OCI-LY7 (cell line): Measurements from ENCODE around the gene ACTR2. TPM values are rescaled to one million over a fixed set of nuclear protein-coding genes. Genes with fewer than 3 reads are reported as not detected.

Experiments
- BruUV-seq: library from RNA; stranded (reverse); fragments of 400-500 nt; replicated peaks from 2 replicates; lab custom pipeline; 2021; lab: Mats Ljungman, UMichigan
- CTCF ChIA-PET: fragments of 300-600 bp; sonication (Branson Sonifier 250); formaldehyde crosslinking; loops from one replicate; lab custom pipeline; 2022; ENCODE audit warnings: antibody characterized with exemption; ENCODE audit not compliant: unreplicated experiment; lab: Charles Lee
- POLR2A ChIA-PET: fragments of 300-600 bp; sonication (Branson Sonifier 250); formaldehyde crosslinking; loops from one replicate; lab custom pipeline; 2022; ENCODE audit warnings: antibody characterized with exemption; lab: Charles Lee
- DNase-seq: peaks from one replicate; pipeline ENCODE4 v3.0.0-alpha.2; 2015; ENCODE audit warnings: low spot score
- H2AFZ ChIP-seq: fragments of 200-600 bp; sonication (generic), shearing (Covaris generic); 2 replicates; pipeline ENCODE4 v1.6.1; 2014; ENCODE audit warnings: mild to moderate bottlenecking, antibody characterized with exemption, low read length, moderate library complexity
- H3K27ac ChIP-seq: fragments of 200-600 bp; sonication (generic); 2 replicates; pipeline ENCODE4 v1.5.1; 2014; ENCODE audit warnings: mixed run types, low read depth, mild to moderate bottlenecking, moderate library complexity, low read length, inconsistent platforms; ENCODE audit not compliant: poor library complexity, severe bottlenecking
- H3K36me3 ChIP-seq: fragments of 200-600 bp; sonication (generic); 2 replicates; pipeline ENCODE4 v1.6.1; 2014; ENCODE audit warnings: mild to moderate bottlenecking, antibody characterized with exemption, low read length, moderate library complexity, mixed read lengths; ENCODE audit not compliant: insufficient read depth
- H3K4me1 ChIP-seq: fragments of 200-600 bp; sonication (generic); 2 replicates; pipeline ENCODE4 v1.5.1; 2014; ENCODE audit warnings: mild to moderate bottlenecking, low read length; ENCODE audit not compliant: insufficient read depth, poor library complexity, severe bottlenecking
- H3K4me2 ChIP-seq: fragments of 200-600 bp; sonication (generic); 2 replicates; pipeline ENCODE4 v1.6.1; 2014; ENCODE audit warnings: mild to moderate bottlenecking, low read length
- H3K4me3 ChIP-seq: fragments of 200-600 bp; sonication (generic); 2 replicates; pipeline ENCODE4 v1.5.1; 2014; ENCODE audit warnings: mild to moderate bottlenecking, low read depth, low read length; ENCODE audit not compliant: poor library complexity, severe bottlenecking
- H3K79me2 ChIP-seq: fragments of 200-600 bp; sonication (generic); 2 replicates; pipeline ENCODE4 v1.6.1; 2016; ENCODE audit warnings: low read depth, mild to moderate bottlenecking, low read length, moderate library complexity, mixed read lengths; ENCODE audit not compliant: insufficient read depth
- H3K9me2 ChIP-seq: fragments of 200-600 bp; sonication (generic); 2 replicates; pipeline ENCODE4 v1.6.1; 2016; ENCODE audit warnings: mild to moderate bottlenecking, low read length, mixed read lengths; ENCODE audit not compliant: insufficient read depth
- H3K9me3 ChIP-seq: fragments of 200-600 bp; sonication (generic); 2 replicates; pipeline ENCODE4 v1.6.1; 2014; ENCODE audit warnings: mild to moderate bottlenecking, mixed run types, low read length, mixed read lengths
- H4K20me1 ChIP-seq: fragments of 200-600 bp; sonication (generic); 2 replicates; pipeline ENCODE4 v1.6.1; 2014; ENCODE audit warnings: mild to moderate bottlenecking, antibody characterized with exemption, low read length, moderate library complexity, mixed read lengths; ENCODE audit not compliant: insufficient read depth
- CTCF ChIP-seq: fragments of 200-600 bp; sonication (generic); conservative IDR thresholded peaks from 2 replicates; pipeline ENCODE4 v1.5.1; 2014; ENCODE audit warnings: mild to moderate bottlenecking, antibody characterized with exemption, low read length, moderate library complexity, mixed read lengths
- EZH2phosphoT487 ChIP-seq: fragments of 200-600 bp; sonication (generic); IDR thresholded peaks from 2 replicates; pipeline ENCODE4 v1.6.1; 2018; ENCODE audit warnings: low read depth, borderline replicate concordance, mild to moderate bottlenecking, mixed run types, antibody characterized with exemption, low read length, moderate library complexity, mixed read lengths
- intact Hi-C: fragments of 100-400 bp; cut with micrococcal nuclease; formaldehyde crosslinking; loops from one replicate; pipeline ENCODE4 v1.10.0; 2022; ENCODE audit not compliant: unreplicated experiment
- total RNA-seq, 2 experiments: library from RNA; depleted of rRNA in 1 of 2; stranded (reverse); fragments of >200 nt in 1 of 2; shearing (Covaris generic) in 1 of 2; gene quantifications; 2 replicates each; pipeline ENCODE4 v1.2.3, GENCODE V29; 2014 to 2022

ACTR2 gene
- total RNA-seq, 2 experiments from 2014 or later: 69.0 to 412 TPM

GRCh38 chr2:65296971-65297370 lies 69.3 kb downstream of the ACTR2 start:
- Histone ChIP-seq H3K9me3 (no peaks in the 10 kb centered on the region), H3K27ac (no peak overlapping the region), H3K4me3 (no peak overlapping the region), H2AFZ (no peak overlapping the region), H3K36me3 (no peaks in the 10 kb centered on the region), H3K4me1 (peaks cover 35% of the 10 kb centered on the region), H3K9me2 (no peaks in the 10 kb centered on the region), H3K4me2 (peak overlapping the region; percentile 24), H4K20me1 (no peaks in the 10 kb centered on the region), H3K79me2 (no peaks in the 10 kb centered on the region)
- no peak for TF ChIP-seq EZH2phosphoT487
- no peak for TF ChIP-seq CTCF
- no TSS peak for BruUV-seq
- intact Hi-C loops: no loop called here
- ChIA-PET CTCF (interaction anchor here (0.8 kb wide), 1 partner anchor 253 kb away, joined by 3 read pairs; no protein-coding TSS in a partner anchor), POLR2A (interaction anchor here (1.2 to 1.6 kb wide), 2 partner anchors 9 to 87 kb away, joined by 3 to 8 read pairs; no protein-coding TSS in a partner anchor)
- DNase-seq: no peak

GRCh38 chr2:65297544-65297943 lies 69.9 kb downstream of the ACTR2 start:
- intact Hi-C loops: no loop called here
- ChIA-PET POLR2A (interaction anchor here (0.6 to 1.6 kb wide), 3 partner anchors 10 to 86 kb away, joined by 3 to 8 read pairs (median 3); no protein-coding TSS in a partner anchor), CTCF (interaction anchor here (0.8 kb wide), 1 partner anchor 252 kb away, joined by 3 read pairs; no protein-coding TSS in a partner anchor)
- Histone ChIP-seq H3K9me3 (no peaks in the 10 kb centered on the region), H2AFZ (no peak overlapping the region), H3K4me3 (no peak overlapping the region), H4K20me1 (no peaks in the 10 kb centered on the region), H3K4me2 (no peak overlapping the region), H3K9me2 (no peaks in the 10 kb centered on the region), H3K36me3 (no peaks in the 10 kb centered on the region), H3K79me2 (no peaks in the 10 kb centered on the region), H3K27ac (no peak overlapping the region), H3K4me1 (peaks cover 41% of the 10 kb centered on the region)
- BruUV-seq: no TSS peak
- TF ChIP-seq CTCF (no peak), EZH2phosphoT487 (no peak)
- no peak for DNase-seq

- Histone ChIP-seq H2AFZ (no peak overlapping the region), H3K4me1 (peaks cover 46% of the 10 kb centered on the region), H4K20me1 (no peaks in the 10 kb centered on the region), H3K27ac (no peak overlapping the region), H3K4me3 (no peak overlapping the region), H3K79me2 (no peaks in the 10 kb centered on the region), H3K9me2 (no peaks in the 10 kb centered on the region), H3K4me2 (no peak overlapping the region), H3K36me3 (no peaks in the 10 kb centered on the region), H3K9me3 (no peaks in the 10 kb centered on the region)
- no TSS peak for BruUV-seq
- TF ChIP-seq CTCF: no peak
- TF ChIP-seq EZH2phosphoT487: no peak
- POLR2A ChIA-PET: interaction anchor here (0.6 to 1.6 kb wide), 2 partner anchors 11 to 74 kb away, joined by 3 to 8 read pairs; no protein-coding TSS in a partner anchor
- CTCF ChIA-PET: no interaction called here
- DNase-seq: no peak
- intact Hi-C loops: no loop called here
Observed at GRCh38 chr2:65298089-65298488, 70.5 kb downstream of the ACTR2 start.
